GM04504 (cell line): ENCODE results near the gene GALNT15.
A peak's percentile ranks its signal among the peaks of the same experiment; 100 is the strongest.

ENCODE experiments used
- DNase-seq: peaks from one replicate; pipeline ENCODE4 v3.0.0-alpha.2; 2012; ENCODE audit warnings: low read depth

GALNT15 gene

DNA sequence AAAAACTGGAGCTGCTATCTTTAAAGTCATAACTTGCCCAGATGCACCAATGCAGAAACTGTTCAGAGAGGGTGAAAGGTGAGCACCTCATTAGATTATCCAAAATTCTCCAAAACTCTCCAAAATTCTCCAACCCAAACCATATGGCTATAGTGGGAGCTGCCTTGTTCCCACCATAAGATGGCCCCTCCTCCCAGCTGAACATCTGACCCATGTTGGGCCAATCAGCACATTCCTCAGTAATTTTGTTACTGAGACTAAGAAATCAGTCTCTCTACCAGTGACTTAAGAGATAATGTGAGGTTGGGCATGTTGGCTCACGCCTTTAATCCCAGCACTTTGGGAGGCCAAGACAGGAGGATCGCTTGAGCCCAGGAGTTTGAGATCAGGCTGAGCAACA, 57.5 kb downstream of the GALNT15 start:
- no peak for DNase-seq

DNA sequence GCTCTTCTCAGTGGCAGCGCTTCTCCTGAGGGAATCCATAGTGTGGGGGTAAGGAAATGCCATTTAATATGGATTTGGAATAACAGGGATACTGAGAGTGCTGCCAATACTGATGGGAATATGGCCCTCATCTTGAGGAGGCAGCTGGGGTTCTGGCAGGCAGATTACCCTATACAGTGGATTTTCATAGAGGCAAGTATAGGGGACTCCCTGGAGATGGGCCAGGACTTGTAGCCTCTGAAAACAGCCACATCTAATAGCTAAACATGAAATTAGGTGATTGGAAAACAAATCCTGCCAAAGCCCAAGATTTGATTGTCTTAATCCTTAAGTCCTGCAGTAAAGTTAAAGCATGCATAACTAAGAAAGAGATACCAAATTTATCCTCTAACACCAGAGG, 59.3 kb downstream of the GALNT15 start:
- no peak for DNase-seq

DNA sequence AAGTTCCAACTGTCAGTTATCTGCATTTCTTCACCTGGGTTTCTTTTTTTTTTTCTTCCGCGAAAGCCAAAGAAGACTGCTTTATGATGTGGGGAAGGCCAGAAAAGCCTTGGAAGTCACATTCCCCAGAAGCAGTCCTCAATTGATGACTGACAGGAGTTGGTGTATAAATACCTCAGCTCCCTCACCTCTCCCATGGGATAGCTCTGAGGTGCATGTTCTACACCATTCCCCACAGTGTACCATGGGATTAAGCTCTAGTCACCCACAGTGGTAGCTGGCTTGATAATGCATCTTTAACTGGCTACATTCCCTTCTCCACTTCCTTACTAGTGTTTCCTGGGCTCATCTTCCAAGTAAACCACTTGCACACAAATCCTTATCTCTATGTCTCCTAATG, 59.8 kb downstream of the GALNT15 start:
- DNase-seq: no peak

DNA sequence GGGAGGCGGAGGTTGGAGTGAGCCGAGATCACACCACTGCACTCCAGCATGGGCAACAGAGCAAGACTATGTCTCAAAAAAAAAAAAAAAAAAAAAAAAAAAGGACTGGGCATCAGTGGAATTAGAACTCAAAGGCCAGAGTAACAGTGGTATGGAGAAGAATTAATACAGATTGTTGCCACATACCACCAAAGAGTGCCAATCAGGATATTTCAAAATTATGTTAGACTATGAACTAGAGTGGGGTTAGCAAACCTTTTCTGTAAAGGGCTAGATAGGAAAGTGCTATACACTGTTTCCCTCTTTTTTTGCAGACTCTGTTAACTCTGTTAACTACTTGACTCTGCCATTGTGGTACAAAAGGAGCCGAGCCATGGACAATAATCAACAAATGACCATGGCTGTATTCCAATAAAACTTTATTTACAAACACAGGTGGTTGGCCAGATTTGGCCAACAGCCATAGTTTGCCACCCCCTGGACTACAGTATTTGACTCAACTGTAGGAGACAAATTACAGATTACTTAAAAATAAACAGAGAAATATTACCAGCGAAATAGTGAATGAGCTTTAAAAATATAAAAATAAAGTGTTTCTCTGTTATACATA, 61.7 kb downstream of the GALNT15 start:
- DNase-seq: no peak

DNA sequence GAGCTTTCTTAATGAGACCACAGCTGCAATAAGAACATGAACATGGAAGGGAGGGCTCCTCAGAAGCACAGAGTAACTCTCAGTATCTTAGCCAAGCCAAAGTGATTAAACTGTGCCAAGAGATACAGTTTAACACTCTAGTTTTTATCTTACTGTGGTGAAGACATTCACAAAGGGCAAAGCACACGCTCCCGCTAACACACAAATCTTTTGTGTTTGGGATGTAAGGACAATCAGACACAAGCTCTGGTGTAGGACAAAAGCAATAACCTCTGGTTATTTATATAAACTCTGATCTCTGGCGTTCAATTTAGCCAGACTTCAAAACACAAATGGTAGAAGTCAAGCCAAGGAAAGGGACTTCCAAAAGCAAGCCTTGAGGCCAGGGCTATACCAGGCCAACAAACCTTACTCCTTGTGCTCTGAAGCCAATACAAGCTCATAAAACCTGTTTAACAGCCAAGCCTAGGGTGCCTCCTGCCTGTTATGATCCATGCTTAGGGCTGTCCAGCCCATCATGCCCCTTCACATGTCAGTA, 62.4 kb downstream of the GALNT15 start:
- DNase-seq: no peak

DNA sequence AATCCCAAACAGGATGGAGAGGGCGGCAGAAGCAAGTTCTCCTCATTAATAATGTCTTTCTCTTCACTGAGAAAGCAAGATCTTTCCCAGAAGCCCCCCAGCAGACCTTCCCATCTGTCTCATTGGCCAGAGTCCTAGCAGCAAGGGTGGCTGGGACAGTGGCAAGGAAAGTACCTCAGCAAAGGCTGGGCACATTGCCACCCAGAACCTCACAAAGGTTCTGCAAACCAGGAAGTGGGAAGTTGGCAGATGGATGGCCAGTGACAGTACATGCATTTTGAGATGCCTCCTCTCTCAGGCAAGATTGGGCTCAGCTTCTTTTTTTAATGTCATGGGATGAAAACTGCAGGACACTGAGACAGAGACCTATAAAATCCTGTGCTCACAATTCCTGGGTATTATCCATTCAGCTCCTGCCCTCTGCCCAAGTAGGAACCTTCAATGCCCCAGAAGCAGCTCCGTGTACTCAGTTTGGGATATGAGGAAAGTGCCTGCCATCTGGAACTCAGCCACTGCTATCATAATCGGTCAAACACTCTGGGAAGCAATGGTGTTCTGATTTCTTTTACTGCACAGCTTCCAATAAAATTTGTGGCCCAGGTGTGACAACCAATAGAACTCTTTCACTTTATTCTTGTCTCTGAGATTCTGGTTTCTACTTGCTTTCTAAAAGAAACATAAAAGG, 64.7 kb downstream of the GALNT15 start:
- DNase-seq: no peak

DNA sequence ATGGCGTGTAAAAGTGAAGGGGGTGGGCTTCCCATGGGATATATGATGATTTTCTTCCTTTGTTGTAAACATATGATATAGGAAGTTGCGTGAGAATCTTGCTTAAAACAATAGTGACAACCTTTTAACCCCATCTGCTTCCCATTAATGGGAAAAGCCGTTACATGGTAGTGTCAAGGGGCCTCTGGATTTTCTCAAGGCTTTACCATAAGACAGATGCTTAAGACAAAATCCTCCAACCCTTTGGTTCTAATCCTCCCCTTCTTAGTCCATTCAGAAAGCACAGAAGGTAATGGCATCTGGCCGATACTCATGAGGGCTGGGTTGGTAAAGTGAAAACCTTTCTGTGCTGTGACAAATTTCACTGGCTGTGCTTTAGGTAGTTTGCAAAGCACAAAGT, 65.3 kb downstream of the GALNT15 start:
- no peak for DNase-seq

DNA sequence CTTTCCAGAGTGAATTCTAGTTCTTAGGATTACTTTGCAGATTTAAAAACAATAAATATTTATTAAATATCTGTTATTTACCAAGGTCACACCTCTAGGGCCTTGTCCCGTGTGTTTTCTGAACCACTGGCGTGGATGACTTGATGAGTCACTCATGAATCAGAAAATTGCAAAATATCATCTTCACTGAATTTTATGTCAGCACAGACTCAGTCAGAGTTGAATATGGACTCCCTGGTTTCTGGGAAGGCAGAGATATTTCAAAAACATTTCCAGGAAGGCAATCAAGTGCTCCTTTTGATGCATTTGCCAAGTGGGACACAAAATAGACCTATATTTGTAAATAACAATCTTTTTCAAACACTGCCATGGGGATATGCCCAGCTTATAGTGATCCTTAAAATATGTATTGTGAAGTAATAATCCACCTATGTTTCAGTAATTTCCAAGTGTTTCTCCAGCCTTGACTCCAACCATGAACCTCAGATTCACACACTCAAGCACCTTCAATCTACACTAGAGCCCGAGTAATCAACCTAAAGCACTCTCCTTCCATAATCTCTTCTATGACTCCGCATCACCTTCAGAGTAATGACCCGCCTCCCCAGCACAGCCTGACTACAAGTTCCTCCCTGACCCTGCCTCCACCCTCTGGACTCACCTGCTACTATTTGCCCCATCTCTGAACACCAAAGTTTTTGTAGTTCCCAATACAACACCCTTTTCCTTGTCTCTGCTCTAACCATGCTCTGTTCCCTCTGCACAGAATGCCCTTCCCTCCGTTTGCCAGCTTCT, 65.9 kb downstream of the GALNT15 start:
- peak; percentile 56 for DNase-seq

DNA sequence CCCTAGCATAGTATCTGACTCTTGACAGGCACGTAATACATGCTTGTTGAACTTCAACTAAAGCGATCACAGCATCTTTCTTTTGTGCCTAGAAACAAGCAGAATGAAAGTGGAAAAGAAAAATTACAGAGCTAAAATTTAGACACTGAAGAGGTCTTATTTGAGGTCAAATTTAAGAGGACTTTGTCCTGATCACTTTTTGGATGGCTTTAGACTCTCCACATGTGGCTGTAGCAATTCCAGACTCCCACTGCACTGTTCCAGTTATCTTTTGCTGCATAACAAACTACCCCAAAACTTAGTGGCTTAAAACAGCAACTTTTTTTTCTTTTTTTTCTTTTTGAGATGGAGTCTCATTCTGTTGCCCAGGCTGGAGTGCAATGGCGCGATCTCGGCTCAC, 66.7 kb downstream of the GALNT15 start:
- no peak for DNase-seq

DNA sequence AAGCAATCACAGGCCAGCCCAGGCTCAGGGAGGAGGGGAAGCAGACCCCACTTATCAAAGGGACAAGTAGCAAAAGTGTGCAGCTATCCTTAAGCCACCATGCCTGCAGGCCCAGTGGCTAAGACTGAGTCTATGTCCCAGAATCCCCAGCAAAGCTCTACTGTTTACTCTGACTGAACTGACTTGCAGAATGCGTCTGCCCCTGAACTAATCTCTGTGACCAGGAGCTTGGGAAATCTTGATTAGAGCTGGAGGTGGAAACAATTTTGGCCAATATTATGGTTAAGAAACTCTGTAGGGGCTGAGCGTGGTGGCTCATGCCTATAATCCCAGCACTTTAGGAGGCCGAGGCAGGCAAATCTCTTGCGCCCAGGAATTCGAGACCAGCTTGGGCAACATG, 67.7 kb downstream of the GALNT15 start:
- no peak for DNase-seq

DNA sequence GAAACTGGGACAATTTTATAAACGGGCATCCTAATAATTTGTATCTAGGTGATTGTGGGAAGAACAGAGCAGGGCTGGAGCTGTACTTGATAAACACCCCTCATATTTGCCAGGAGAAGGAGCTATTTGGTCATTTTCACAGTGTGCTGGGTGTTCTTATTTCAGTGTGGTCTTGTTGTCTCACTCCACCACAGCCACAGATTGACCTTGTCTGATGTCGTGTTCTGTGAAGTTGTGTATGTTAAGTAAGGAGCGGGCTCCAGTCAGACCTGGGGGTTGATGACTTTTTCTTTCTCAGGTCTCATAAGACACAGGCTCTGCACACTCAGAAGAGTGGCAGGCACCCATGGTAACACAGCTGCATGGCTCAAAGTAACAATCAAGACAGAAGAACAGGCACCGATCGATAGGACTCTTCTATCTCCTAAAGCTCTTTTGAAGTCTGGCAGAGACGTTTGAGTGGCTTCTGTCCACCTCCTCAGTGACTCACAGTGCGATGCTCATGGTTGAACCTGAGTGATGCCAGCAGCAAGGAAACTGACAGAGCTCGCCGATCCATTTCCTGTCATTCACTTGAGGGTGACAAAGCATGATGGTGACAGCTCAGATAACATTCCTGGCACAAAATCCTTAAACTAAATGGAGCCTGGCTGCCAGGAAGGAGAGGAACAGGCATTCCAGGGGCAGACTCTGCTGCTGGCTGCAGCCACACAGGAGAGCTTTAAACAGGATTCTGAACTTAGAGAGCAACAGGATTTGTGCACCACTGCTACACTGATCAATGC, 69.4 kb downstream of the GALNT15 start:
- DNase-seq: no peak

DNA sequence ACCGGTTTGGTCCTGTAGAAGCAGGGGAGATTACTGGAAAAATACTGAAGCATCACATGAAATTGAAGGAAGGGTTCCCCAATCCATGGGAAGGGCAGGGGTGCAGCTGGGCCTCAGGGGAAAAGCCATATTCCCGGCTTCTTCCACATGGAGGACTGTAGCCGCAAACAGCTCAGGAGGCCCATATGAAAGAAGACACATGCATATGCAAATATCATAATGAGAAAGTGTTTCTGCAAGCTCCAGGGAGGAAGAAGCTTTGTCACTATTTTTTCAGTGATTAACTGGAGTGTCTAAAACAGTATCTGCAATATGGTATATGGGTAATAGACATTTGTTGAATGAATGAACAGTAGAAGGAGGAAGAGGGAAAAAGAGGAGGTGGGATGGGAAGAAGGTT, 71.1 kb downstream of the GALNT15 start:
- DNase-seq: no peak

DNA sequence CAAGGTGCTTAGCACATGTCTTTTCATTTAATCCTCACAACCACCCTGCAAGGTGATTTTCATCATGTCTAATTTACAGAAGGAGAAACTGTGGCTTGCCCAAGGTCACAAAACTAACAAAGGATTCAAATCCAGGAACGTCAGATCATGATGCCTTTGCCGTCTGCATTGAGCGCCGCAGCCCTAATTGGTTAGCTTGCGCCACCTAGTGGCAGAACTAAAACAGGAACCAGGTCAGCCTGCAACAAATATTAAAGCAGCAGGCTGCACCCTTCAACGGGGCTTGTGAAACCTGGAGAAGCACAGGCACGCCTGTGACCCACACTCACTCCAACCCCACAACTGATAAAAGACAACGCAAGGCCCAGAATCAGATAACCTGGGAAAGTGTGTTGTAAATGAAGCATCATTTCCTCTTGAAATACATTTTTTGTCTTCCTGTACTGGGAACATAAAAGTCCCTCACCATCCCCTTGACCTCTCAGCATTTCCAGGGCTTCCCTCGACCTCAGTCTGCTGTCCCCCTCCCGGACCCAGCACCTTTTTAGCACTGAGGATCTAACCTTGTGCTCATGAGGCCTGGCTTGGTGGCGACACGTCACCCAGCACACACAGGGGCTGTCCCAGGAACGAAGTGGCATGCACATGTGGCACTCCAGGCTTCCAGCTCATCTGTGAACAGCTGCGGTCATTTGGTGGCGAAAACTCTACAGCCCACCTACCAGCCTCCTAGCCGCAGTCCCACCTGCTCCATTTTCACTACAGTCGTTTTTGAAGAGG, 73.0 kb downstream of the GALNT15 start:
- DNase-seq: peak; percentile 56

DNA sequence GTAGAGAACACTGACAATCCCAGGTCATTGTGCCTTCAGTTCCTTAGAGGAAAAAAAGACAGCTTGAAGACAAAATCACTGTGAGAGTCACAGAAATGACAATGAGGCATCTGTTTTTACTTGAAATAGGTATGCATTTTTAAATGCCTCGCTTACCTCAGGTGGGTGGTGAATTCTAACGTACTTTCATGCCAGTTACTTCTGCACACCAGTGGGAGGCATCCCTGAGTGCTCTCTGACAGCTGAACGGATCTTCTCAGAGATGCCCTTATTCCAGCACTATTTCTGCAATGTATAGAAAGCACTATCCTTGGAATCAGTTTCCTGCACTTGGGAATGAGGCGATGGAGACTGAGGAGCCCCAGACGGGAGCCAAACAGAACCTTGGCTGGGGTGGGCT, 74.1 kb downstream of the GALNT15 start:
- DNase-seq: no peak

DNA sequence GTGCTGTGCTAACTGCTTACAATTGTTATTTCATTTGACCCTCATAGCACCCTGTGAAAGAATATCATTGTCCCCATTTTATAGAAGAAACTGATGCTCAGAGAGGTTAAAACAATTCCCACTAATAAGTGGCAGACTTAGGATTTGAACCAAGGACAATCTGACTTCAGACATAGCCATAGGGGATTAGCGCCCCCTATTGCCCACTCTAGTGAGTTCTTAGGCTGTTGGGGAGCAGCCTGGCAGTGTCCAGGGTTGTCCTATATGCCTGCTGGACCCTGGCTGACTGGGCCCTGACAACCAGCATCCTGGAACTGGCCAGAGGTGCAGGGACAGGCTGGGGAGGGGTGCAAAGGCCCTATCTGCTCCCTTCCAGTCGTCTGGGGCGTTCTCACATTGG, 74.9 kb downstream of the GALNT15 start:
- DNase-seq: no peak

DNA sequence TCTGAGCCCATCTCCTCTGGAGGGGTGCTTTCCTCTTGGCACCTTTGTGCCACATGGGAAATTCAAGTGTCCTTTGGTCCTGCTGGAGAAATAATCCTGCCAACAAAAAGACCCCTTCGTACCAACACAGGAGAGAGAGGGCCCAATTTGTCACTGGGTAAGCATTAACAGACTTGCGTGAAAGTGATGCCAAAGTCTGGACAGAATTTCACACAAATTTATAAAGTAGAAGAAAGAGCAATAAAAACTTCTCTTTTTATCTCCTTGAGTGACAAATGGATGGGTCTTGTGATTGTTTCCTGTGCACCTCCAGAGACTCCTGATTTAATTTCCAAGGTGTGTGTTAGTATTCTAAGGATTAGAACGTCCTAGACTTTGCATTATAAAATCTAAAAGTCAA, 75.4 kb downstream of the GALNT15 start:
- no peak for DNase-seq

DNA sequence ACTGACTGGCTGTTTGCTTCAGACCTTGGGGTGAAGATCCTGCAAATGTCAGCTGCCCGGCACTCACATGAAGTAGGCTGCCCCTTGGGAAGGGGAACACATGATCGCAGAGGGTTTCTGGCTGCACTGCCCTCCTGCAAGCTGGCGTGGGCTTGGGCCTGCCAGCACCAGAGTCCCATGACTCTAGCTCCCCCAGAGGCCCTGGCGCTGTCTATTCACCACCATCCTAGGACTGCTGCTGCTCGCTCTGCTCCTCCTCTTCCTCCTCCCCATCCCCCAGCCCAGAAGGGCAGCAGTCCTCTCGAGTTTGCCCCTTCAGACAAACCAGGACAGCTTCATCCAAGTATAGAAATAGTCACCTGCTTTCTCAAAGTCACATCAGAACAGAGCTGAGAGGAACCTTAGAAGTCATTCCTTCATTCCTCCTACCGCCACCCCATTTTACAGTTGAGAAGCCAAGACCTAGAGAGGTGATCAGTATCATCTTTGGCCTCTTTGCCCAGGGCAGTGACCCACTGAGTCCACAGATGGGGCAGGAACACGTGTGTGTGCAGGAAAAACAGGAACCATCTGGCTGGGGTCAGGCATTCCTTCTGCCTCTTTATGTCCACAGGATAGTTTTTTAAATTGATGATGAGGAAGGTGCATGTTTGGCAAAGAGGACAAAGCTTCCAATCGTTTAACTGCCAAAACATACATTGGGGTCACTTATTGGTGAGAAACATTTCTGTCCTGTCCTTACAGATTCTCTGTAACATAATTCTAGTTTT, 77.0 kb downstream of the GALNT15 start:
- no peak for DNase-seq

DNA sequence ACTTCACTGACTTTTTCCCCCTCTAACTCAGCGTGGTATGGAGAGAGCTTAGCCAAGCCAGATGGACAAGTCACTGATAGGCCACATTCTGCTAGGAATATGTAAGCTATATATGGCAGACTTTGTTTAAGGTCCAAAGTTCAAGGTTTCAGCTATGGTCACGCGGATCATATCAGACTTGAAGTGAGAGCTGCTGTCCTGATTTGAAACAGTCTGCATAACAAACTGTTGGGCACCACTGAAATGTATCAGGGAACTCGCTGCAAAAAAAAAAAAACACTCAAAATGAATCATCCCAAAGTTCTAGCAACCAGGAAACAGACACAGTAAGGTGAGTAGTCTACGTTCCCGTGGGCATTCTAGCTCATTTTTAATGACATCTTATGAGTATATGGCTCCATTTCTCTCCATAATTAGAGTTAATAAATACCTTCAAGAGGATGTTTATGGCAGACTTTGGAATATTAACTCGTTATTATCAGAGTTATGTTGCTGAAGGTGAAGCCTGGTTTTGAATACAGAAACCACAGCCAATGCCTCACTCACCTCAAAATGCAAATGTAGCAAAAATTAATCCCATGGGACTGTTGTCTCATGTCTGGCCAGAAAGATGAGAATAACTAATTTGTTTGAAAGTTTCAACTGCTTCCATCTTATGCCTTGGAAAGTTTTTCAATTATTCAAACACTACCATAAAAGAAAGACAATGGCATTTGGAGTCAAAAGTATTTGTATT, 77.9 kb downstream of the GALNT15 start:
- DNase-seq: no peak

DNA sequence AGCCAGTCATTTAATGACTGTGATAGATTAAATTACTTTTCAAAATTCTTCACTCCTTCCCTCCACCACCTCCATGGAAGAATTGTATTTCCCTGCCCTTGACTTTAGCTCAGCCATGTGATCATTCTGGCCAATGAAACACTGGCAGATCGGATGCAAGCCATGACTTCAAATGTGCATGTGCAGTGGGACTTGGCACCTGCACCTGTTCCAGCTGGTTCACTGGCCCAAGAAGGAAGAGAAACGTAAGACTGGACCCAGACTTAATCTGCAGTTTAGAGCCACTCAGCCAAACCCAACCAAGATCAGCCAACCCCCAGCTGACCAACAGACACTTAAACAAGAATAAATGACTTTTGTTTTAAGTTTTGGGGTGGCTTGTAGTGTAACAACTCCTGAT, 78.5 kb downstream of the GALNT15 start:
- no peak for DNase-seq

DNA sequence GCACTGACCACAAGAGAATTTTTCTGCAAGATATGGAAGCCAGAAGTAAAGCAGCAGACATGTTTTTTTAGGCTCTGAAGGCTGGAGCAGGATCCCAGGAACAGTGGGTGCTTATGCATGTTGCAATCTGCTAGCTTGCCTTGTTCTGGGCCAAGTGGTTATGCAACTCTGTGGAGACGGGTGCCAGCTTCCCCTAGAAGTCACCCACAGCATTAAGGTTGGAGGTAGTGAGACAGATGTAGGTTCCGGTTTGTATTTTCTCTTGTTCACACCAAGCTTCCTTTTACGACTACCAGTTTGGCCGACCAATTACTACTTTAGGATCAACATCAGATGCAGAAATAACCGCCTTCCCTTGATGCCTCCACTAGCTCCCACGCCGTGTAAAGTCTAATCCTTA, 79.1 kb downstream of the GALNT15 start:
- DNase-seq: no peak
